Left lung (tissue), 10 donors: ENCODE results near the gene ENOX2. TPM values are rescaled to one million over a fixed set of nuclear protein-coding genes. Genes with fewer than 3 reads are reported as not detected.
"Not testable (repeated sequence)": the region's sequence is repeated elsewhere in the genome, so short reads cannot be mapped to it uniquely, and the experiment has no call there.

ENCODE experiments used
- ATAC-seq: fragments of 200-7000 bp; cut with Tn5 transposase; one replicate; pipeline ENCODE4 v1.9.1; 2020; ENCODE audit warnings: moderate library complexity
- DNase-seq, 4 donors: peaks; one replicate each; pipeline ENCODE4 v3.0.0-alpha.2; 2013 to 2020
- H3K27ac ChIP-seq, 2 donors: fragments of 200-600 bp; sonication (generic) in 1 of 2; one replicate each; pipeline versions ENCODE4 v1.5.0 to v1.8.0; 2020 to 2021
- H3K27me3 ChIP-seq, 2 donors: fragments of 200-600 bp; sonication (generic) in 1 of 2; one replicate each; pipeline versions ENCODE4 v1.5.0 to v1.8.0; 2020 to 2021
- H3K36me3 ChIP-seq, 2 donors: fragments of 200-600 bp; sonication (generic) in 1 of 2; one replicate each; pipeline versions ENCODE4 v1.5.0 to v1.8.0; 2020 to 2021
- H3K4me1 ChIP-seq, 2 donors: fragments of 200-600 bp; one replicate each; pipeline ENCODE4 v1.8.0; 2021
- H3K4me3 ChIP-seq, 2 donors: fragments of 200-600 bp; sonication (generic) in 1 of 2; one replicate each; pipeline versions ENCODE4 v1.5.0 to v1.8.0; 2020 to 2021; ENCODE audit warnings: mild to moderate bottlenecking in 1 of 2
- H3K9me3 ChIP-seq, 2 donors: fragments of 200-600 bp; sonication (generic) in 1 of 2; one replicate each; pipeline versions ENCODE4 v1.5.0 to v1.8.0; 2020 to 2021
- CTCF ChIP-seq, 2 donors: fragments of 200-600 bp; sonication (generic) in 1 of 2; IDR thresholded peaks; one replicate each; pipeline versions ENCODE4 v1.5.0 to v1.8.0; 2021; ENCODE audit warnings: antibody characterized with exemption in 2 of 2
- intact Hi-C, 2 donors: fragments of 100-400 bp; cut with DNase I; formaldehyde crosslinking; loops; one replicate each; pipeline versions ENCODE4 v1.11.2 to v1.14.2; 2022
- polyA plus RNA-seq, 6 donors: library from polyadenylated mRNA; unstranded; fragments of 120-200 nt; gene quantifications; one replicate each; pipeline ENCODE4 v1.2.1, GENCODE V29; 2013; ENCODE audit not compliant: insufficient read length in 6 of 6
- total RNA-seq, 2 donors: library from RNA; stranded (reverse); fragmentation: NEBNext Ultra II Directional; extraction: Animal tissue kit (Norgen Biotek cat#: 25700); gene quantifications; one replicate each; pipeline ENCODE4 v1.2.1, GENCODE V29; 2021
- donor health status: DM: no; HTN: yes; CAD: no.
- donor health status: DM: no; HTN: no; CAD: no.

The ENOX2 gene
- total and polyA plus RNA-seq, 8 donors = 2.0 to 13.4 (median 11.0) TPM

- Histone ChIP-seq H3K36me3 (no peaks in the 10 kb centered on the region), H3K9me3 (no peaks in the 10 kb centered on the region), H3K27ac (no peak overlapping the region), H3K4me3 (no peak overlapping the region), H3K4me1 (no peaks in the 10 kb centered on the region), H3K27me3 (no peaks in the 10 kb centered on the region)
- intact Hi-C loops = no loop called here
- no peak for TF ChIP-seq CTCF (IDR thresholded peaks at IDR 0.05)
- ATAC-seq (no peak), DNase-seq (no peak)
Measured at GRCh38 chrX:130933358-130933757, 30.3 kb upstream of the ENOX2 start.

GRCh38 chrX:130920405-130920804 lies 17.4 kb upstream of the ENOX2 start:
- ATAC-seq, H3K27me3 ChIP-seq, DNase-seq, intact Hi-C loops, H3K4me3 ChIP-seq, H3K27ac ChIP-seq, H3K9me3 ChIP-seq, H3K4me1 ChIP-seq, H3K36me3 ChIP-seq: not testable (repeated sequence)

GRCh38 chrX:130919676-130920075 lies 16.7 kb upstream of the ENOX2 start:
- not testable (repeated sequence) for DNase-seq, H3K9me3 ChIP-seq, H3K36me3 ChIP-seq, H3K27ac ChIP-seq, H3K27me3 ChIP-seq, H3K4me3 ChIP-seq, H3K4me1 ChIP-seq, ATAC-seq
- intact Hi-C loops = loop anchor here in 1 of 2 donors (10.0 kb wide), 2 partner anchors 345 to 385 kb away; no protein-coding TSS in a partner anchor

GRCh38 chrX:130918498-130918897 lies 15.5 kb upstream of the ENOX2 start:
- not testable (repeated sequence) for H3K9me3 ChIP-seq, H3K27me3 ChIP-seq, H3K36me3 ChIP-seq, DNase-seq, H3K4me1 ChIP-seq, ATAC-seq, H3K4me3 ChIP-seq, H3K27ac ChIP-seq
- intact Hi-C loops = loop anchor here in 1 of 2 donors (10.0 kb wide), 2 partner anchors 344 to 384 kb away; no protein-coding TSS in a partner anchor

GRCh38 chrX:130916636-130917422 lies 13.8 kb upstream of the ENOX2 start:
- peak in 3 of 4 donors; percentile 32 to 51 (median 42) for DNase-seq
- peak; percentile 84 for ATAC-seq
- TF ChIP-seq CTCF (IDR thresholded peaks at IDR 0.05) = peak; percentile 62 to 86

GRCh38 chrX:130915302-130915701 lies 12.3 kb upstream of the ENOX2 start:
- intact Hi-C loops = loop anchor here in 1 of 2 donors (10.0 kb wide), 2 partner anchors 341 to 381 kb away; no protein-coding TSS in a partner anchor
- no peak for ATAC-seq

More at GRCh38 chrX:130916636-130917422, 13.8 kb upstream of the ENOX2 start:
- no peaks in the 10 kb centered on the region for H3K9me3 ChIP-seq
- H3K36me3 ChIP-seq = no peaks in the 10 kb centered on the region
- H3K27ac ChIP-seq = no peak overlapping the region
- H3K4me3 ChIP-seq = no peak overlapping the region
- no peaks in the 10 kb centered on the region for H3K4me1 ChIP-seq
- intact Hi-C loops = loop anchor here in 1 of 2 donors (10.0 kb wide), 2 partner anchors 342 to 382 kb away; no protein-coding TSS in a partner anchor
- peaks cover 0 to 4% of the 10 kb centered on the region in 2 donors for H3K27me3 ChIP-seq

More at GRCh38 chrX:130915302-130915701, 12.3 kb upstream of the ENOX2 start:
- Histone ChIP-seq H3K36me3 (no peaks in the 10 kb centered on the region), H3K4me1 (no peaks in the 10 kb centered on the region), H3K27me3 (peaks cover 0 to 4% of the 10 kb centered on the region in 2 donors), H3K4me3 (no peak overlapping the region), H3K9me3 (no peaks in the 10 kb centered on the region), H3K27ac (no peak overlapping the region)
- DNase-seq = no peak
- TF ChIP-seq CTCF (IDR thresholded peaks at IDR 0.05) = no peak
